GM18502 (cell line): ENCODE data around the gene ANKK1.

ENCODE experiments used
- ATAC-seq: cut with Tn5 transposase; IDR thresholded peaks from one replicate; pipeline ENCODE4 v1.9.1; 2021; ENCODE audit warnings: mild to moderate bottlenecking; ENCODE audit not compliant: unreplicated experiment, poor library complexity

Gene ANKK1

DNA sequence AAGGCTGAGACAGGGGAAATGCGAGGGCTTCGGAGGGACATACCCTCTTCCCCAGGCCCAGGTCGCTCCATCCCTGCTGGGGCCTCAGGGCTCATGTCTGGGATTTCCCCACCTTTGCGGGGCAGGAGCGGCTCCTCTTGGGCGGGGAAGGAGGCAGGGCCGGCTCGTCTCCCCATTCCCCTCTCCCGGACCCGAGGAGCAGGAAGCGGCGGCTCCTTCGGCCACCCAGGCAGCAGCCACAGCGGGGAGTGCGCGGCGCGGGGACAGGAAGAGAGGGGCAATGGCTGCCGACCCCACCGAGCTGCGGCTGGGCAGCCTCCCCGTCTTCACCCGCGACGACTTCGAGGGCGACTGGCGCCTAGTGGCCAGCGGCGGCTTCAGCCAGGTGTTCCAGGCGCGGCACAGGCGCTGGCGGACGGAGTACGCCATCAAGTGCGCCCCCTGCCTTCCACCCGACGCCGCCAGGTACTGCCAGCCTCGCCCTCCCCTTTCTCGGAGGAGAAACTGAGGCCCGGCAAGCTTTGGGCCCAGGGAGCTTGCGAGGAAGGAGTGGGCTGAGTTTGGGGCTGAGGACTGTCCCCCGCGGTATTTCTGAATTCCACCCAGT, at the start of gene ANKK1:
ANKK1 (plus strand) TSS at position 175 of the 607 bp plus-strand sequence; CDS start at position 281, 106 bp downstream.
- ATAC-seq: no peak

- ATAC-seq: no peak
These were observed 48.8 kb upstream of the ANKK1 start for GRCh38 chr11:113338730-113339129.

DNA sequence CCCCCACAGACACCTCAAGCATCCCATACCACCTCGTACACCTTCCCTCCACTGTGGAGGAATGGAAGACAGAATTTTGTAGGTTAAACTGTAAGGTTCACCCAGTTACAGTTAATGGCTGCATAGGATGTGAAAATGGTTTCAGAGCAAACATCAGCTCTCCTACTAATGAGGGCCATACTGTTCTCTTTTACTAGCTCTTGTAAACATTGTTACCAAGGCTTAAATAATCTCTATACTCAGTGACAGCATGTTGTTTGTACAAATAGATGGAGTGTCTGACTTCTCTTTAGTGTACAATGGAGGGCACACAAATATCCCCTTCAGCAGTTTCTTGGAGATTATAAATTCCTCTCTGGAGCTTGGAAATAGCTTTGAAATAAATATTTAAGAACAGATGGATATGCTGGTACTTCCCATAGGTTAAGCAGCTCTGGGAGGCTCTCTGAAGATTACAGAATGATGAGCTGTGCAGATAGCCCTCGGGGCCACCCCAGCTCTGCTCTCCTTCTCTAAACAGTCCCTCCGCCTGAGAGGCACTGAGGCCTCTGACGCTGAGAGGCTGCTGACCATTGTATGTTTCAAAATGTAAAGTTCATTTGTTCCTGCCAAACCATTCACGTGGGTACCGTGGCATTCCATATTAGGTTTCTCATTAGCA, 47.5 kb upstream of the ANKK1 start:
- no peak for ATAC-seq

DNA sequence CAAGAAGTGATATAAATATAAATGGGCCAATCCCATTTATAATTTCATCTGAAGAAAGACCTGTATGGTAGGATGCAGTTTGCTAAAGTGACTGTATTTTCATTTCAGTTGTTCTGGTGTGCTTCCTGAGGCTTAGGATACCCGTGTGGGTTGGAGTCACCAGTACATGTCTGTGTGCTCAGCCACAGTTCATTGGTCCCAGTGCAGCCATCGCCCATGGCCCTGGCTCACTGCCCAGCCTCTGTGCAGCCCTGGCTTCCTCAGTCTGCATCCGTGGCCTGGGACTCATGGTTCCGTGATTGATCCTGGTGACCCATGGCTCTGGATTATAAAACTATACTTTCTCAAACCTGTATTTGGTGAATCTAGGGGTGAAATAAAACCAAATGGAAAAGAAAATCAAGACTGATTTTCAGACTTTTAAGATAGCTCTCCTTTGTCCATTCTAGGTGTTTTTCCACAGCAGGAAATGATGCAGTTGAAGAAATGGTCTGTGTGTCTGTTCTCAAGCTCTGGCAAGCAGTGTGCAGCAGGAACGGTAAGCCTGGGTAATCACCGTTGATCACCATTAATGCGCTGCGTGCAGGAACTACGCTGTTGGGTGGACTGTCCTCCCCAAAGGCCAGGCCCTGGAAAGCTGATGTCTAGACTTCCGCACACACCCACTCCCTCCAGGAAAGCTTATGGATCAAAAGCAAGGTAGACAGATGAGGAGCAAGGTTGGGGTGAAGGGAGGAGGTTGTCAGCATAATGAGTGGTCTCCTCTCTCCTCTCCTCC, 46.0 kb upstream of the ANKK1 start:
- no peak for ATAC-seq

GRCh38 chr11:113345978-113346377, 41.6 kb upstream of the ANKK1 start:
- ATAC-seq: no peak

- no peak for ATAC-seq
These were observed 38.1 kb upstream of the ANKK1 start for GRCh38 chr11:113349528-113349927.

GRCh38 chr11:113350336-113351067, 37.1 kb upstream of the ANKK1 start:
- no peak for ATAC-seq

DNA sequence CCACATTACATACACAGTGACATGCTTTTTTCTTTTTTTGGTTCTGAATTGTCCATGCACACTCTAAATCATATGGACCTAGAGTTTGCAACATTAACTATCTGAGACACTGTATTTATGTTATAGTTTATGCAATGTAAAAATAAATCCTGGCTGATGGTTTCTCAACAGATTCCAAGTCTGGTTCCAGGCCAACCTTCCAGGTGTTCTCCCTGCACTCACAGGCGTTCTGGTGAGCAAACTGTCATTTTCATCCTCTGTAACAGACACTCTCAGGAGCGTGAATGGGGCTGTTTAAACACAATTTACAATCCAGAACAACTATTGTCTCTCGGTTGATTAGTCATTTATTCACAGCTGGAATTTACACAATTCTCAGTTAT, 36.5 kb upstream of the ANKK1 start:
- ATAC-seq: no peak

DNA sequence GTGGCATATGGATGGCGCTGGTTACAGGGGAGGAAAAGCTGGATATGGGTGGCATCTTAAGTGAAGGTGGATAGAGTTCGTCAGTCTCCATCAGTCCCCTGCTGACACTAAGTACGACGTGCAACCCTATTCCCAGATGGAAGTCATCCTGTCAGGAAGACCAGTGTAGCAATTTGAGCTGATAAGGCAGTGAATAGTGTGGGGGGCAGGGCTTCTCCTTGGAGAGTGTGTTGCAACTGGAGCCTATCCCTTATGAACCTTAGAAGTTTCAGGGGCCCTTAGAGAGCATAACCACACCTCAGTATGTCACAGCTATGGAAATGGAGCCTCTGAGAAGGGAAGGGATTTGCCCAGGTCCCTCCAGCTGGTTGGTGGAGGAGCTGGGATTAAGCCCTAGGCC, 36.1 kb upstream of the ANKK1 start:
- ATAC-seq: no peak

DNA sequence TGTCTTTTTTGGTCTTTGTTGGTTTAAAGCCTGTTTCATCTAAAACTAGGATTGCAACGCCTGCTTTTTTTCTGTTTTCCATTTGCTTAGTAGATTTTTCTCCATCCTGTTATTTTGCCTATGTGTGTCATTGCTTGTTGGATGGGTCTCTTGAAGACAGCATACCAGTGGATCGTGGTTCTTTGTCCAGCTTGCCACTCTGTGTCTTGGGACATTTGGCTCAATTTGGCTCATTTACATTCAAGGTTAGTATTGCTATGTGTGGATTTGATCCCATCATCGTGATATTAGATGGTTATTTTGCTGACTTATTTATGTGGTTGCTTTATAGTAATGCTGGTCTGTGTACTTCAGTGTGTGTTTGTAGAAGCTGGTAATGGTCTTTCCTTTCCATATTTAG, 31.4 kb upstream of the ANKK1 start:
- no peak for ATAC-seq

DNA sequence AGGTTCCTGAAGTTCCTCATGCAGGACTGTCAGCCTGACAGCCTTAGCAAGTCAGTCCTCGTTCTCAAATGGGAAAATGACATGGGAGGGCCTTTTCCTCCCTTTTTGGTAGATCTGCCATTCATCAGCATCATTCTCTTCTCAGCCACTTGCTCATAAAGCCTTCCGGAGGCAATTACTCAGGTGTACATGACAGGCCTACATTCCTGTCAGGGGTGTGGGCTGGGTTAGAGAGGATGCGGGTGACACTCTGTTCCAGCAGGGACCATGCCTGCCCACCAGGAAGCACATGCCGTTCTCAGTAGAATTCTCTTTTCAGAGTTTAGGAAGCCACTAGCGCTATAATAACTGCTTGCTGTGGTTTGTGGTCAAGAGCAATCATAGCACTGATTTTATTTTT, 24.2 kb upstream of the ANKK1 start:
- ATAC-seq: no peak

- ATAC-seq: no peak
These were observed 23.5 kb upstream of the ANKK1 start for GRCh38 chr11:113363996-113364641.

- no peak for ATAC-seq
These were observed 21.7 kb upstream of the ANKK1 start for GRCh38 chr11:113365895-113366294.

- no peak for ATAC-seq
These were observed 18.2 kb upstream of the ANKK1 start for GRCh38 chr11:113369411-113369810.

DNA sequence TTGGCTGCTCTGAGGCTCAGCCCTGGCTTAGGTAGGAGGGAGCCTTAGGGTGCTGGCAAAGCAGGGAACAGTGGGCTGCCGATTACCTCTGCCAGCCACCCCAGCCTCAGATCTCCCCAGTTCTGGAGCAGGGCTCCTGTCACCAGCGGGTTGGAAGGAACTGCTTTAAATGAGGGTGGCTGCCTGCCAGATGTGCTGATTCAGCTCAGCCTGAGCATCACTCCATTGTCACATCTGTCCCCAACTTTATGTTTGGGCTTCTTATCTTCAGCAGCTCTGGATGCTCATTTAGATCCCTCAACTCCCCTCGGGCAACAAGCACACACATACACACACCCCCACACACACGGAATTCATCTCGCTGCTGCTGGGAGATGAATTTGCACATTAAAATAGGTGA, 16.9 kb upstream of the ANKK1 start:
- no peak for ATAC-seq

GRCh38 chr11:113372309-113372708, 15.3 kb upstream of the ANKK1 start:
- no peak for ATAC-seq

DNA sequence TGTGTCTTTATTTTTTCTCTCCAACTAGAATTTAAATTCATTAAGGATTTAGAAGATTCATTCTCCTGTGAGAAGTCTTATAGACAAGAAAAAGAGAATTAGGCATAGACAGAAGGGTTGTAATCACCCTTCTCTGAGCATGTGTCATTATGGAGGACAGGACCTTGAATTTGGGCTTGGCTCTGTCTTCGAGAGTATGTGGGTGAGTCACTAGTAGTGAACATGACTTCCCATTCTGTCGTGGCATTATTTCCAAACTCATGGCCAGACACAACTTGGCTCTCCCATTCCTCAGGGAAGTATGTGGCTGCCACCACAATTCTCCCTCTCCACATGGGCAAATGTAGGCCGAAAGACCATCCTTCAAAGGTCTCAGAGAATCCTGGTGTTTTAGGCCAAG, 14.3 kb upstream of the ANKK1 start:
- ATAC-seq: no peak

DNA sequence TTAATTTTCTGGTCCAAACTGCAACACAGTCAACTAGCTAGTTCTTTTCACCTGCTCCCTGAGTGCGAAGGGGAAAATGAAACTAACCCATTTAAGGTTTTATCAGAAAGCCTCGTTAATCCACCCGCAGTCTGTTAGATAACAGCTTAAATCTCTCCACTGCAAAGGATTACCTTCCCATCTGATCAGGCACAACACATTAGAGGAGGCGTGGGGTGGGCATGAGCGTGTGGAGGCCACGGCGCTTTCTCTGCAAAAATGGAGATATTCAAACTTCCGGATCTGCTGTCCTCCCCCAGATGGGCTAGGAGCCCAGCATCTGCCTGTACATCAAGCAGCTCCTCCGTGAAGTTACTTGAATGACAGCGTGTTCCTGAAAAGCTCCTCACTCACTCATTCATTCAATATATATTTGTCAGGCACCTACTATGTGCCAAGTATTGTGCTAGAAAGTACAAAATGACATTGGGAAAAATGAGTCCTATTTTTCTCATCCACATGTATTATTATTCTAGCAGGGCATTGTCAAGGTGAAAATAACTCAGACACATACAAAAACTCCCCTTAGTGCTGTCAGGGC, 13.5 kb upstream of the ANKK1 start:
- no peak for ATAC-seq

GRCh38 chr11:113375402-113375801, 12.2 kb upstream of the ANKK1 start:
- ATAC-seq: no peak

- peak; percentile 74 for ATAC-seq
These were observed 11.4 kb upstream of the ANKK1 start for GRCh38 chr11:113376156-113376555.
